HG02938 (cell line): Measurements from ENCODE around the gene DEPDC1B.
"Not testable (repeated sequence)": the region's sequence is repeated elsewhere in the genome, so short reads cannot be mapped to it uniquely, and the experiment has no call there.

Source experiments
- ATAC-seq: cut with Tn5 transposase; IDR thresholded peaks from one replicate; pipeline ENCODE4 v1.9.1; 2021; ENCODE audit warnings: mild to moderate bottlenecking, moderate library complexity; ENCODE audit not compliant: unreplicated experiment

Gene DEPDC1B

DNA sequence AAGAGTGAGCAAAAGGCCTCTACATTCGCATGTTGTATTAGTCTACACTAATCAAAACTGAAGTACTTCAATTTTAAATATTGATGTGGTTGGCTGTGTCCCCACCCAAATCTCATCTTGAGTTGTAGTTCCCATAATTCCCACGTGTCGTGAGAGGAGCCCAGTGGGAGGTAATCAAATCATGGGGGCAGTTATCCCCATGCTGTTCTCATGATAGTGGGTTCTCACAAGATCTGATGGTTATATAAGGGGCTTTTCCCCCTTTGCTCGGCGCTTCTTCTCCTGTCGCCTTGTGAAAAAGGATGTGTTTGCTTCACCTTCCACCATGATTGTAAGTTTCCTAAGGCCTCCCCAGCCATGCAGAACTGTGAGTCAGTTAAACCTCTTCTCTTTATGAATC, 112.7 kb downstream of the DEPDC1B start:
- not testable (repeated sequence) for ATAC-seq

DNA sequence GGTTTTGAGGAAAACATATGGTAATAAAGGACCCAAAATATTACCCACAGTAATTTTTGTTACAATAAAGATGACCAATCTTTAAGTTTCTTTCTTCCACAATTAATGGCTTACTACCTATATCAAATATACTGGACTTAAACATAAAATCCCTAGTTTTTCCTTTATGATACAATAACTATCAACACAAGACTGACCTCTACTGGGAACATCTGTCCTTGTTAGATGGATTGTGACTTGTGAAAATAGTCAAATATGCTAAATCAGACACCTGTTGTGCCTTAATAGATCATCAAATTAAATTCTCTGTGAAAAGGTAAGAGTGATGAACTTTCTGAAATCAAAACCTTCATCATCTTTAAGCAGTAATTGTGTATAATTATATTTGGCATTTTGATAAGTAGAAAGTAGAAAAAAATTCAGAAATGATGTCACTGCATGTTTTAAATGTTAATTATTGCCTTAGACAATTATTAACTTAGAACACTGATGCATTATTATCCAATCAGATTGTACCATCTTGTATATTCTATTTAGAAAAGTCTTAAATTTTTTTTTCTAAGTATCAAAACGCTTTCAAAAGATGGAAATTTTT, 113.6 kb downstream of the DEPDC1B start:
- peak; percentile 54 for ATAC-seq

DNA sequence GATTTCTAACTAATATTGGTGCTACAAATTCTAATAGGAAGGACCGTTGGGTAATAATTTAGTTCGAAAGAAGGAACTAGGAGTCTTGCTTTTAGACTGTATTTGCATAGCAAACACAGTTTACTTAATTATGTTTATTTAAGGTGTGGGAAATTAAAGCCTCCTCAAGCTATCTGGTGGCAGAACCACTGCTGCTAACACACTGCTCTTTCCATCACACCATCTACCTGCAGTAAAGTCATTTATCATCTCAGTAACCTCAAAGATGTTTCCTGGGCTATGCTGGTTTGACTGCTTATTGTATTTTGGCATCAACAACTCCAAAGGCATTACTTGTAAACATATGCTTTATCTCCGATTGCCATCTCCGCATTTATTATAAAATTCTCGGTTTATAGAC, 114.3 kb downstream of the DEPDC1B start:
- ATAC-seq = no peak

DNA sequence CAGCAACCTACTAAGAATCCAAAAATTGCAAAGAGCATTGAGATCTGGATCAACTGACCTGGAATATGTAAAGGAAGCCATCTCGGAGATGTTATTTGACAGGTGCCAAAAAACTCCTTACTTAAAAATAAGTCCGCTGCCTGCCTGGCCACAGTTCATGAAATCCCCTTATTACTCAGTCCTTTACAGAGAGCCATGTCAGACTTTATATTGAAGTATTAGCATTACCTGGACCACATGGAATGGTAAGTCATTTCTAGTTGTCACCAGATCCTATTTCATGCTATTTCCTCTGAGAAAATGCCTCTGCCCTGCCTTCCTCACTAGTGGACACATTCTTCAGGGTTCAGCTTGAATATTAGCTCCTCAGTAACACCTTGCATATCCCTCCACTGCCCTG, 115.7 kb downstream of the DEPDC1B start:
- no peak for ATAC-seq

DNA sequence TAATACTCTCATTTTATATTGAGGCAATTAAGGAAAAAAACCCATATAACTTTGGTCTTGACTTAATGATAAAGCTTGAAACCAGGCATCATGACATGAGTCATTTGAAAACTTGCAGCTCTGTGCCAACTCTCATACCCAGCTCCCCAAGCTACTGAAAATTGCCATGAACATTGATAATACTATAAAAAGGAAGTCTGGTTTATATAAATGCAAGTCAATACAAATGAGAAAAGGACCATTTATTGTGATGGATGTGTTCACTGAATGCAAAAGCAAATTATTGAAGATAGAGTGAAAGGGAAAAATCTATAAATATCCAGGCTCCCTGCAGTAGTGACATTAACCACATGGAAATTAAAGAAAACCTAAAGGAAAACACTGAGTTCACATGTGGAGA, 116.3 kb downstream of the DEPDC1B start:
- no peak for ATAC-seq

DNA sequence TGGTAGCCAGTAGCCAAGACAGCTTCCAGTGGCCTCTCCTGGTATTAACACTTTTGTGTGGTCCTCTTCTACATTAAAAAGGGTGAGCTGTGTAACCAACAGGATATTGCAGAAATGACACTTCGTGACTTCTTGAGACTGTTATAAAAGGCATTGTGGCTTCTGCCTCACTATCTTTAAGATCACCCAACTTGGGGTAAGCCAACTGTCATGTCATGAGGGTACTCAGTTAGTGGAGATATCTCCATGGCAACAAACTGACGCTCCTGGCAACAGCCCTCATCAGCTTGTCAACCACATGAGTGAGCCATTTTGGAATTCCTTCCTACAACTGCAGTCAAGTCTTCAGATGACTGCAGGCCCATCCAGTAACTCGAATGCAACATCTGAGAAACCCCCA, 121.7 kb downstream of the DEPDC1B start:
- no peak for ATAC-seq

DNA sequence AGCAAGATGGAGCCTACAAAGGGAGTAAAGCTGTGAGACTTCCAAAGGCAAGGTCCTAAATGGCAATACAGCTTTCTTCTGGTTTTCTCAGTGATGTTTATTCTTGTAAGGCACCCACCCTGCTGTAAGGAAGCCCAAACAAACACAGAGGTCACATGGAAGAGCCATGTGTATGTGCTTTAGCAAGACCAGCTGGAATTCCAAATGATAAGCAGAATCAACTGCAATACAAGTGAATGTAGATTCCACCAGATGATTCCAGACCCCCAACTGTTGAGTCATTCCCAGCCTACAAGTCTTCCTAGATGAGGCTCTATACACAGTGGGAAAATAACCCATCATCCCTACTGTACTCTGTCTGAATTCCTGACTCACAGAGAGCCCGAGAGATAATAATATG, 122.8 kb downstream of the DEPDC1B start:
- no peak for ATAC-seq

DNA sequence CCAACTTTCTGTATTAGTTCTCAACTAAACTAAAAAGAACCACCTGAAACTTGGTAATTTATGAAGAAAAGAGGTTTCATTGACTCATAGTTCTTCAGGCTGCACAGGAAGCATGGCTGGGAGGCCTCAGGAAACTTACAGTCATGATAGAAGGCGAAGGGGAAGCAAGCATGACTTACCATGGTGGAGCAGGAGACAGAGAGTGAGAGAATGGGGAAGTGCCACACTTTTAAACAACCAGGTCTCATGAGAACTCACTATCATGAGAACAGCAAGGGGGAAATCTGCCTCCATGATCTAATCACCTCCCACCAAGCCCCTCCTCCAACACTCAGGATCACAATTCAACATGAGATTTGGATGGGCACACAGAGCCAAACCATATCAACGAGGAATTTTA, 123.5 kb downstream of the DEPDC1B start:
- ATAC-seq = no peak

DNA sequence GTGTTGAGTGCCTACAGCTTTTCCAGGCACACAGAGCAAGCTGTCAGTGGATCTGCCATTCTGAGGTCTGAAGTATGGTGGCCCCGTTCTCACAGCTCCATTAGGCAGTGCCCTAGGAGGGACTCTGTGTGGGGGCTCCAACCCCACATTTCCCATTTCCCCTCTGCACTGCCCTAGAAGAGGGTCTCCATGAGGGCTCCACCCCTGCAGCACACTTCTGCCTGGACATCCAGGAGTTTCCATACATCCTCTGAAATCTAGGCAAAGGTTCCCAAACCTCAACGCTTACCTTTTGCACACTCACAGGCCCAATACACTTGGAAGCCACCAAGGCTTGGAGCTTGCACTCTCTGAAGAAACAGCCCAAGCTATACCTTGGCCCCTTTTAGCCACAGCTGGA, 131.3 kb downstream of the DEPDC1B start:
- no peak for ATAC-seq

DNA sequence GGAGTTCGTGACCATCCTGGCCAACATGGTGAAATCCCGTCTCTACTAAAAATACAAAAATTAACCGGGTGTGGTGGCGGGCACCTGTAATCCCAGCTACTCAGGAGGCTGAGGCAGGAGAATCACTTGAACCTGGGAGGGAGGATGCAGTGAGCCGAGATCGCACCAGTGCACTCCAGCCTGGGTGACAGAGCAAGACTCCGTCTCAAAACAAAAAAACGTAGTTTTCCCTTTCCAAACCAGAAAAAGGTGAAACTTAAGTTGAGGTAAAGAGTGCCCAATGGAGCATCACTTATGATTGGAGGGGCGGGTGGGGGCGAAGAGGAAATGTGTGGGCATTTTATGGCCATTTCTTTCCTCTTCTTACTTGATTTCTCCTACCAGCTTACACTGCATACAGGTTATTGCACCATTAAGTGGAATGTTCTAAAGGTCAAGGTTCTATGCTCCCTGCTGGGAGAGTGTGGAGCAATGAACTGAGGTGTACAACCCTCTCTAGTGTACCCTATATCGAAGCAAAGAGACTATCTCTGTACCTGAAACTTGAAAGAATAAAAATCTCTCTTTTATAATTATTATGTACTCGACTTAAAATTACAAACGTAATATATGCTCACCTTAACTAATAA, 136.2 kb downstream of the DEPDC1B start:
- ATAC-seq = no peak

DNA sequence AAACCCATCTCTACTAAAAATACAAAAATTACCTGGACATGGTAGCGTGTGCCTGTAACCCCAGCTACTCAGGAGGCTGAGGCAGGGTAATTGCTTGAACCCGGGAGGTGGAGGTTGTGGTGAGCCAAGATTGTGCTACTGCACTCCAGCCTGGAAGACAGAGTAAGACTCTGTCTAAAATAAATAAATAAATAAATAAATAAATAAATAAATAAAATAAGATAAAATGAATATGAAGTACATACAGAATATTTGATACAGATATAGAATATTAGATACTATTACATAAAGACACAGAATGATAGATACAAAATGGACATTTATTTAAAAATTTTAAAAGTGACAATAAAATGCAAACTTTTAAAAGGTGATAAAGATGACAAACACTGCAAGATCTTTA, 146.7 kb downstream of the DEPDC1B start:
- ATAC-seq = not testable (repeated sequence)

DNA sequence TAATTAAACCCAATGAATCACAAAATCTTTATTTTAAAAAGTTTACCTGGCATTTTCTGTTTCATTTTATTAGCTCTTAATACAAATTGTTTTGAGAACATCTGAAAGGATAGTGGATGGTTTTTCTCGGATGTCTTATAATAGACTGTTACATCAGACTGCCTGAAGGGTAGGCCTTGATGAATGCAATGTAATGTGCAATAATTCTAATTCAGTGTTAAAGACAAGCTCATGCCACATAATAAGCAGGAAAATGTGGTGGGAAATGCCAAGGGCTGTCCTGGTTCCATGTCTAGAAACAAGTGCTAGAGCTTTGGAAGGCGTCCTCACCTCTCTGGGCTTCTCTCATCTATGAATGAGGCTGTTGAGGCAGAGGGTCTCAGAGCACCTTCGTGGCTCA, 148.1 kb downstream of the DEPDC1B start:
- no peak for ATAC-seq

DNA sequence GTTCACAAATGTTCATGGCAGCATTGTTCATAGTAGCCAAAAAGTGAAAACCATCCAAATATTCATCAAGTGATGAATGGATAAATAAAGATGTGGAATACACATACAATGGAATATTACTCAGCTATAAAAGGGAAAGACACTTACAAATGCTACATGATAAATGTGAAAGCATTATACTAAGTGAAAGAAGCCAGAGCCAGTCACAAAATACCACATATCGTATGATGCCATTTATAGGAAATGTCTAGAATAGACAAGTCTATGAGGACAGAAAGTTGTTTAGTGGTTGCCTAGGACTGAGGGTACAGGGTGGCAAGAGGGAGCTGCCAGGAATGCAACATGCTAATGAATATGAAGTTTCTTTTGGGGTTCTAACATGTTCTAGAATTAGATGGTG, 148.7 kb downstream of the DEPDC1B start:
- no peak for ATAC-seq

DNA sequence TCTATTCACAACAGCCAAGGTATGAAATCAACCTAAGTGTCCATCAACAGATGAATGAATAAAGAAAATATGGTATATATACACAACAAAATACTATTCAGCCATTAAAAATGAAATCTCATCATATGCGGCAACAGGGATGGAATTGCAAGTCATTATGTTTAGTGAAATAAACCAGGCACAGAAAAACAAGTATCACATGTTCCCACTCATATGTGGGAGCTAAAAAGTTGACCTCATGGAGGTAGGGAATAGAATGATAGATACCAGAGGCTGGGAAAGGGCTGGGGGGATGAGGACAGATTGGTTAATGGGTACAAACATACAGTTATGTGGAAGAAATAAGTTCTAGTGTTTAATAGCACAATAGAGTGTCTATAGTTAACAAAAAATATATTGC, 149.7 kb downstream of the DEPDC1B start:
- no peak for ATAC-seq

DNA sequence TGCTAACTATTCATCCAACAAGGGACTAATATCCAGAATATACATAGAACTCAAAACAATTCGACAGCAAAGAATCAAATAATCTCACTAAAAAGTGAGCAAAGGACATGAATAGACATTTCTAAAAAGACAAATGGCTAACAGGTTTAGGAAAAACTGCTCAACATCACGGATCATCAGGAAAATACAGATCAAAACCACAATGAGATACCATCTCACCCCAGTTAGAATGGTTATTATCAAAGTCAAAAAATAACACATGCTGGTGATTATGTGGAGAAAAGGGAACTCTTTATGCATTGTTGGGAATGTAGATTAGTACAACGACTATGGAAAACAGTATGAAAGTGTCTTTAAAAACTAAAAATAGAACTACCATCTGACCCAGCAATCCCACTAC, 150.1 kb downstream of the DEPDC1B start:
- no peak for ATAC-seq
